SU-DHL-6 (cell line): ENCODE data around the gene ST6GAL1.

Source experiments
- H2AFZ ChIP-seq: fragments of 200-600 bp; sonication (generic); 2 replicates; pipeline ENCODE4 v1.6.1; 2014; ENCODE audit warnings: low read depth, mild to moderate bottlenecking, moderate library complexity, mixed read lengths, antibody characterized with exemption, low read length; ENCODE audit not compliant: severe bottlenecking
- H3F3A ChIP-seq: fragments of 200-600 bp; shearing (Covaris generic); 2 replicates; pipeline ENCODE4 v1.6.0; 2016; ENCODE audit warnings: antibody characterized with exemption, mild to moderate bottlenecking; ENCODE audit not compliant: insufficient read depth
- H3K27ac ChIP-seq: fragments of 200-600 bp; sonication (generic); 2 replicates; pipeline ENCODE4 v1.5.1; 2016; ENCODE audit warnings: low read depth, mild to moderate bottlenecking, low read length, moderate library complexity, mixed read lengths
- H3K27me3 ChIP-seq: fragments of 200-600 bp; sonication (generic), shearing (Covaris generic); 2 replicates; pipeline ENCODE4 v1.6.0; 2014; ENCODE audit warnings: mild to moderate bottlenecking, low read length
- H3K36me3 ChIP-seq: fragments of 200-600 bp; sonication (generic); 2 replicates; pipeline ENCODE4 v1.6.1; 2014; ENCODE audit warnings: mild to moderate bottlenecking, low read length, mixed read lengths
- H3K4me2 ChIP-seq: fragments of 300-600, 200-600 bp; shearing (Covaris generic), sonication (generic); 2 replicates; pipeline ENCODE4 v1.6.0; 2014; ENCODE audit warnings: low read length, low read depth, mild to moderate bottlenecking; ENCODE audit not compliant: poor library complexity, severe bottlenecking
- H3K4me3 ChIP-seq: fragments of 200-600 bp; sonication (generic); 2 replicates; pipeline ENCODE4 v1.5.1; 2014; ENCODE audit warnings: antibody characterized with exemption, low read length, mild to moderate bottlenecking, mixed read lengths; ENCODE audit not compliant: insufficient read depth, poor library complexity, severe bottlenecking
- H3K79me2 ChIP-seq: fragments of 200-600 bp; sonication (generic); 2 replicates; pipeline ENCODE4 v1.6.1; 2014; ENCODE audit warnings: mild to moderate bottlenecking, low read length, moderate library complexity; ENCODE audit not compliant: insufficient read depth
- H3K9ac ChIP-seq: fragments of 200-600 bp; sonication (generic); 2 replicates; pipeline ENCODE4 v1.7.0; 2014; ENCODE audit warnings: mild to moderate bottlenecking, low read length
- H3K9me2 ChIP-seq: fragments of 200-600 bp; sonication (generic); replicated peaks from 2 replicates; pipeline ENCODE4 v1.6.1; 2014; ENCODE audit warnings: low read length; ENCODE audit not compliant: insufficient read depth
- H3K9me3 ChIP-seq: fragments of 200-600 bp; sonication (generic); 2 replicates; pipeline ENCODE4 v1.6.1; 2014; ENCODE audit warnings: low read length, mixed read lengths; ENCODE audit not compliant: insufficient read depth
- H4K20me1 ChIP-seq: fragments of 200-600 bp; sonication (generic); 2 replicates; pipeline ENCODE4 v1.6.1; 2014; ENCODE audit warnings: low read depth, mild to moderate bottlenecking, antibody characterized with exemption, low read length, moderate library complexity, mixed read lengths
- CTCF ChIP-seq: fragments of 200-600 bp; sonication (generic); IDR thresholded peaks from one replicate; pipeline ENCODE4 v1.5.1; 2017; ENCODE audit warnings: antibody characterized with exemption, mild to moderate bottlenecking, low read length, moderate library complexity; ENCODE audit not compliant: insufficient read depth, poor library complexity, severe bottlenecking
- EZH2phosphoT487 ChIP-seq: fragments of 200-600 bp; sonication (generic), shearing (Covaris generic); conservative IDR thresholded peaks from 2 replicates; pipeline ENCODE4 v1.6.1; 2018; ENCODE audit warnings: mild to moderate bottlenecking, antibody characterized with exemption, low read length, moderate library complexity, mixed read lengths

ST6GAL1 gene

GRCh38 chr3:186978712-186979111 is 48.4 kb downstream of the ST6GAL1 start:
- Histone ChIP-seq H3K27me3 (no peaks in the 10 kb centered on the region), H3K9me2 (no peaks in the 10 kb centered on the region), H3F3A (peaks cover 14% of the 10 kb centered on the region; the same call in 1 of the 2 replicates), H4K20me1 (no peaks in the 10 kb centered on the region), H3K79me2 (no peaks in the 10 kb centered on the region), H2AFZ (no peak overlapping the region), H3K9me3 (no peaks in the 10 kb centered on the region), H3K4me2 (no peak overlapping the region), H3K4me3 (no peak overlapping the region), H3K36me3 (peaks cover 5% of the 10 kb centered on the region; the same call in 1 of the 2 replicates), H3K9ac (no peak overlapping the region), H3K27ac (no peak overlapping the region)
- TF ChIP-seq EZH2phosphoT487, result no peak
- no peak for TF ChIP-seq CTCF

GRCh38 chr3:186979852-186980251 is 49.5 kb downstream of the ST6GAL1 start:
- Histone ChIP-seq H3K36me3 (no peaks in the 10 kb centered on the region), H3K27ac (no peak overlapping the region)
- TF ChIP-seq CTCF (no peak), EZH2phosphoT487 (no peak)

DNA sequence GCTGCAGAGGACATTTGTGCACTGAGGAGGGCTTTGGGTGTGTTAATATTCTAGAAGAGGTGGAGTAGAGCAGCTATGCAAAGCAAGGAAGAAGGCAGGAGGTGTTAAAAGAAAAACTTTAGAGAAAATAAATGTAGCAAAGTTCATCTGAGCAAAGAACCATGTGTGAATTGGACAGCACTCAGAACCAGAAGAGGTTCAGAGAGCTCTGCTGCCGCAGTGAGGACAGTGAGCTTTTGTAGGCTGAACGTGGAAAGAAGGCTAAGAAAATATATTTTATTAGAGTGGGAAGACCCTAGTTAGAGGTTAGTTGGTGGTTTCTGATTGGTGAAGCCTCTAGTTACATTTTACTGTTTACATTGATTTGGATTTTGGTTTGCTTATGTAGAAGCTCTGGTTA is 50.7 kb downstream of the ST6GAL1 start:
- no peaks in the 10 kb centered on the region for H3K9me2 ChIP-seq
- no peaks in the 10 kb centered on the region for H3K9me3 ChIP-seq
- no peaks in the 10 kb centered on the region for H3K79me2 ChIP-seq
- H3K9ac ChIP-seq, result no peak overlapping the region
- no peak overlapping the region for H2AFZ ChIP-seq
- H3K36me3 ChIP-seq, result no peaks in the 10 kb centered on the region
- H4K20me1 ChIP-seq, result no peaks in the 10 kb centered on the region
- H3K27me3 ChIP-seq, result no peaks in the 10 kb centered on the region
- H3F3A ChIP-seq, result peaks cover 24% of the 10 kb centered on the region
- no peak overlapping the region for H3K4me3 ChIP-seq
- H3K27ac ChIP-seq, result peak overlapping the region; percentile 33; the same call in 1 of the 2 replicates
- no peak overlapping the region for H3K4me2 ChIP-seq
- TF ChIP-seq EZH2phosphoT487 (no peak), CTCF (no peak)

More at GRCh38 chr3:186979852-186980251, 49.5 kb downstream of the ST6GAL1 start:
- Histone ChIP-seq H2AFZ (no peak overlapping the region), H3K9me3 (no peaks in the 10 kb centered on the region), H3K9ac (no peak overlapping the region), H3K79me2 (no peaks in the 10 kb centered on the region), H3K4me2 (no peak overlapping the region), H3F3A (peaks cover 14% of the 10 kb centered on the region; the same call in 1 of the 2 replicates), H3K9me2 (no peaks in the 10 kb centered on the region), H3K27me3 (no peaks in the 10 kb centered on the region), H3K4me3 (no peak overlapping the region), H4K20me1 (no peaks in the 10 kb centered on the region)
